Activated T-helper 17 cell treated with anti-CD3 and anti-CD28 coated beads, Interleukin-2, amount 50 U/mL, for 72 hours (primary cell): ENCODE data around the gene IL17RD. TPM values are rescaled to one million over a fixed set of nuclear protein-coding genes. Genes with fewer than 3 reads are reported as not detected.

ENCODE experiments used
- ATAC-seq: fragments of 150-1000 bp; cut with Tn5 transposase; replicated peaks from 2 replicates; pipeline ENCODE4 v1.10.0; 2021; ENCODE audit warnings: mild to moderate bottlenecking, moderate library complexity
- H3K27ac Mint-ChIP-seq: one replicate; pipeline ENCODE4 v1.8.0; 2022; ENCODE audit warnings: mixed read lengths
- H3K27me3 Mint-ChIP-seq: one replicate; pipeline ENCODE4 v1.8.0; 2022; ENCODE audit warnings: mixed read lengths
- H3K36me3 Mint-ChIP-seq: one replicate; pipeline ENCODE4 v1.8.0; 2022; ENCODE audit warnings: low read depth, mild to moderate bottlenecking, mixed read lengths
- H3K4me1 Mint-ChIP-seq: one replicate; pipeline ENCODE4 v1.8.0; 2022; ENCODE audit warnings: mixed read lengths
- H3K4me3 Mint-ChIP-seq: one replicate; pipeline ENCODE4 v1.8.0; 2022; ENCODE audit warnings: mild to moderate bottlenecking, mixed read lengths
- H3K9me3 Mint-ChIP-seq: one replicate; pipeline ENCODE4 v1.8.0; 2022; ENCODE audit warnings: mixed read lengths
- total RNA-seq, 2 donors: library from RNA; stranded (reverse); gene quantifications; one replicate each; pipeline ENCODE4 v1.2.3, GENCODE V29; 2022

The IL17RD gene
- total RNA-seq, 2 donors from 2014 or later, result 0.15 to 0.48 TPM

DNA sequence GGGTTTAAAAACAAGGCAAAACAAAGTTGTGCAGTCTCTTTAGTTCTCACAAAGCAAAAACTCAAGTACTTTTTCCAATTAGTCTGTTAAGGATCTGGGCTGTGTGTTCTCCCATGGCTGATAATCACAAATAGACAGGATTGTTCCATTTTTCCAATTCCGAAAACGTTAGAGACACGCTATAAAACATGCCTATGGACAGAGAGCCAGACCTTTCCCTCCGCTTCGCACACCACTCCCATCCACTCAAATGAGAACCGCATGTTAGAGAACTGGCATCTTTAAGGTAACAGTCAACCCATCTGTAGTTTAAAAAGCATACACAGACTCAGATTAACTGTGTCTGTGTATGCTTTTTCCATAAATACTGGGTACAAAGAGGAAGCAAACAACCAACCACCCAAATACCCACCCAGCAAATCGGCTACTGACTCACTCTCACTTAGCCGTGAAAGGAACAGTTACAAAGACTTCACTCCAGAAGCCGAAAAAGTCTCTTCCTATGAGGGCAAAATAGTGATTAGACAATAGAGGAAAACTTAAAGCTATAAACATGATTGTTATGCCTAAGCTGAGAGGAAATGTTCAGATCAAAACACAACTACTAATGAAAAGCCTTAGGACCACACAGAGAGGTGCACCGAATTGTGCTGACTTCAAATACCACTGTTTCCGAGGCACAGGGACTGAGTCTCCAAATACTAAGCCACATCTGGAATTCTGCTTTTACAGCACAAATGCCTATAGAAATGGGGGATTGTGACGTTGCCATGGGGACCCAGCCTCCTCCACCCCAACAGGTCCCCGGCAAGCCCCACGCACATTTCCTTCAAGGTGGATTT is 36.1 kb downstream of the IL17RD start:
- H3K27ac Mint-ChIP-seq, result no peak overlapping the region
- peaks cover 14% of the 10 kb centered on the region for H3K27me3 Mint-ChIP-seq
- H3K36me3 Mint-ChIP-seq, result no peaks in the 10 kb centered on the region
- no peak overlapping the region for H3K4me3 Mint-ChIP-seq
- no peak for ATAC-seq
- H3K4me1 Mint-ChIP-seq, result no peaks in the 10 kb centered on the region
- no peaks in the 10 kb centered on the region for H3K9me3 Mint-ChIP-seq

DNA sequence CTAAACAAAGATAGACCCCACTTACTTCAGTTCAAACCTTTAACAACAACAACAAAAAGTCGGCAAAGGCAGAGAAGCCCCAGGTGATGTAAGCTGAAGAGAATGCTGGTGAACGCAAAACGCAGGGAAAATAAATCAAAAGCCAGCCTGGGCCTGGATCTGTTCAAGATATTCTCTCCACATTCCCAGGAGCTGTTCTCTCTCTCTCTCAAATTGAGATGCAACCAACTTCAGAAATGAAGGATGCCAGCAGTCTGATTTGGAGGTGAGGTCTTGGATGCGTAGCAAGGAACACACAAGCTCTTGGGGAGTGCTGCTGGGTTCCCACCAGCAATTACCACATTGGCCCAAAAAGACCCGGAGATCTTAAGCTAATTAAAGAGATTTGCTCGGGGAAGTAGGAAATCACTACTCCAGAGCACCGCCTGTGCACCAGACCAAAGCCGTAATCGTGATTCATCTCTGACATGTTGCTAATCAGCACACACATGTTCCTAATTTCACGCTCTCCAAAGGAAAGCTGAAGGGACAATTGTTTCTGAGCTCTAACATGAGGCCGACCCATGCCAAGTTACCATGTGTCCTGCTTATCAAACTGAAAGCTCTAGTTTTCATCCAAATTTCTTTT is 37.1 kb downstream of the IL17RD start:
- no peaks in the 10 kb centered on the region for H3K4me1 Mint-ChIP-seq

DNA sequence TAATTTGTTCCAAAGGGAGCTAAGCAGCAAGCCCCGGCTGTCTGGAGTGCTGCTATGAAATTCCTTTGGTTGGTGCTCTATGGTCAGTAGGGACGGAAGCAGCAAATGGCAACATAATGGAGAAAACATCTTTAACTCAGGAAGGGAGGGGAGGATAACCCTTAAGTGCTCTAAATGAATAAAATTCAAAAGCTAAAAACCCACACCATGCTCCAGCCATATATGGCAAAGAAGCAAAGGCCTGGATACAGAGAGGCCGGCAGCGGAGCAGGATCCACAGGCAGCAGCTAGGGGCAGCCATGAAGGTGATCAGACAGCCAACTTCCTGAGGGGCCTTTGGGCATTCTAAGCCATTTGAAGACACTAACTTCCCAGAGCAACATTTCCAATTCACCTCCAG is 38.9 kb downstream of the IL17RD start:
- H3K27me3 Mint-ChIP-seq, result peaks cover 14% of the 10 kb centered on the region
- no peak overlapping the region for H3K4me3 Mint-ChIP-seq
- ATAC-seq, result no peak
- H3K4me1 Mint-ChIP-seq, result no peaks in the 10 kb centered on the region
- no peaks in the 10 kb centered on the region for H3K9me3 Mint-ChIP-seq
- no peak overlapping the region for H3K27ac Mint-ChIP-seq
- H3K36me3 Mint-ChIP-seq, result no peaks in the 10 kb centered on the region

More for the DNA sequence above, 37.1 kb downstream of the IL17RD start:
- no peak for ATAC-seq
- no peak overlapping the region for H3K4me3 Mint-ChIP-seq
- H3K9me3 Mint-ChIP-seq, result no peaks in the 10 kb centered on the region
- H3K27ac Mint-ChIP-seq, result no peak overlapping the region
- H3K36me3 Mint-ChIP-seq, result no peaks in the 10 kb centered on the region
- peaks cover 14% of the 10 kb centered on the region for H3K27me3 Mint-ChIP-seq

DNA sequence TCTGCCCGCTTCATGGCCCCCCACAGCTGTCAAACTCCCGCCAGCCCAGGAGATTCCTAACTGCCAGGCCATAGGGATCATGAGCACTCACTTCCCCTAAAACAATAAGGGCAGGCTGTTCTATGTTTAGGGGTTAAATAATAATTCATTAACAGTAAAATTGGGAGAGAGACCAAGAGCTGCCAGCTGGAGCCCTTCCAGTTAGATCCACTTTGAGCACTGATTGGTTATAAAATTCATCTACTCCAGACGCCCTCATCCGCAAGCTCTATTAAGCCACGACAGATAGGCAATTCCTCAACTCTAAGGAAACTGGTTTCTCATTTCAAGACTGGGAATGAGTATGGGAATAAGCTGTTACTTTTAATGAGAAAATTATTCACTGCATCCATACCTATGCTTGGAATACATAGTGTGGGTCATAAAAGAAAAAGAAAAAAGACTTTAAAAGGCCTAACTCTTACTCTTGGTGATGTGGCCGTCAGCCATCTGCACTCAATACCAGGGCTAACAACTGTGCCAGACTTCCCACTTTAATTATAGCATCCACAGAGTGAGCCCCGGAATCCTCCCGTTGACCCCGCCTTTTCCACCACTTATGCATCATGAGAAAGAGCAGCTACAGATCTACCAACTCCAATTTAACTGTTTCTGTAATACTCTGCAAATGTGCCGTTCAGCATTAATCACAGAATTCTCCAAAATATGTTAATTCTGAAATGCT is 44.5 kb downstream of the IL17RD start:
- H3K36me3 Mint-ChIP-seq, result no peaks in the 10 kb centered on the region
- no peaks in the 10 kb centered on the region for H3K4me1 Mint-ChIP-seq
- H3K27ac Mint-ChIP-seq, result no peak overlapping the region
- H3K4me3 Mint-ChIP-seq, result no peak overlapping the region
- ATAC-seq, result no peak
- no peaks in the 10 kb centered on the region for H3K27me3 Mint-ChIP-seq
- H3K9me3 Mint-ChIP-seq, result no peaks in the 10 kb centered on the region

DNA sequence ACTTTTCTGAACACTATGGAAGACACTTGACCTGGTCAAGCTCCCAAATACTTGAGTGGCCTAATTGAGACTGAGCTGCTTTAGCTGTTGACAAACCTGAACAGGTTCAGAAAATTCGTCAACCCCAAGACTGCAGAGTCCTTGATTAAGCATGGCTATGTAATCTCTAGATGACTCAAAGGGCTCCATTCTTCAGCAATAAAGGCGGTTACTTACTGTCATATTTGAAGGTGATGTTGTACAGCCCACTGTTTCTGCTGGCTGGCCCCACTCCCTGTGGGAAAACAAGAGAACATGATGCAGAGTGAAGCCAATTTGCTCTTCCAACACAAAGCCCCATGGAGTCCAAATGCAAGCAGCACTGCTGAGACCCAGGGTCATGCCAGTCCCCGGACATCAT is 45.1 kb downstream of the IL17RD start:
- ATAC-seq, result no peak
- Mint-ChIP-seq H3K27ac (no peak overlapping the region), H3K27me3 (peaks cover under 1% of the 10 kb centered on the region), H3K4me1 (no peaks in the 10 kb centered on the region), H3K4me3 (no peak overlapping the region), H3K36me3 (no peaks in the 10 kb centered on the region), H3K9me3 (no peaks in the 10 kb centered on the region)

DNA sequence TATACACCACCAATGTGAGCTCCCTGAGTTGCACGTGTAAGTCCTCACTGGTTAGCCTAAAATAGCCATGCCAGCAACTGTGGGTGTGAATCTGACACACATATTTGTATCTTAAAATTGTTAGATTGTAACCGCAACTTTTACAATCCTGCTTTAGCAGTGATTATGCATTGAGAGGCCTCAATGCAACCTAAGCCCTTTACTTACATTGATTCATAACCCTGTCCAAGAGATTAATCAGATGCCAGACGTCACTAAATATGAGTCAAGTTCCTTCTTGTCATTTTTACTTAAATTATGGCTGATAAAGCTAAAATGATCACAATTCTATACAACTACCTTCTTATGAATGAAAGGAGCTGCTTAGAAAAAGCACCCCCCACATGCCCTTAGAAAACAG is 46.9 kb downstream of the IL17RD start:
- no peak for ATAC-seq
- Mint-ChIP-seq H3K9me3 (no peaks in the 10 kb centered on the region), H3K27ac (no peak overlapping the region), H3K4me3 (no peak overlapping the region), H3K4me1 (no peaks in the 10 kb centered on the region), H3K36me3 (no peaks in the 10 kb centered on the region), H3K27me3 (peaks cover 3% of the 10 kb centered on the region)

DNA sequence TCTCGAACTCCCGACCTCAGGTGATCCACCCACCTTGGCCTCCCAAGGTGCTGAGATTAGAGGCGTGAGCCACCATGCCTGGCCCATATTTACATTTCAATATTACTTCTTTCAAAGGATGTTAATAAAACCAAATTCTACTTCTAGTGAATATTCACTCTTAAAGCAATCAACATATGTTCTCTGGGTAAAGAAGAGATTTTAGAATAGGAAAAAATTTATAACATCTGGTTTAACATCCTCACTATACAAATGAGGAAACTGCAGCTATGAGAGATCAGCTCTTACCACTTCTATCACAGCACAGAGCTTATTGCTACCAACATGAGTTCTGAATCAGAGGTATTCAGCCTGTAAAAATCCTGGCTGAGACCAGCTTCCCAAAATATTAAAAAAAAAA is 48.7 kb downstream of the IL17RD start:
- H3K36me3 Mint-ChIP-seq, result no peaks in the 10 kb centered on the region
- H3K4me3 Mint-ChIP-seq, result no peak overlapping the region
- no peaks in the 10 kb centered on the region for H3K4me1 Mint-ChIP-seq
- no peaks in the 10 kb centered on the region for H3K9me3 Mint-ChIP-seq
- peaks cover 3% of the 10 kb centered on the region for H3K27me3 Mint-ChIP-seq
- no peak for ATAC-seq
- H3K27ac Mint-ChIP-seq, result no peak overlapping the region

DNA sequence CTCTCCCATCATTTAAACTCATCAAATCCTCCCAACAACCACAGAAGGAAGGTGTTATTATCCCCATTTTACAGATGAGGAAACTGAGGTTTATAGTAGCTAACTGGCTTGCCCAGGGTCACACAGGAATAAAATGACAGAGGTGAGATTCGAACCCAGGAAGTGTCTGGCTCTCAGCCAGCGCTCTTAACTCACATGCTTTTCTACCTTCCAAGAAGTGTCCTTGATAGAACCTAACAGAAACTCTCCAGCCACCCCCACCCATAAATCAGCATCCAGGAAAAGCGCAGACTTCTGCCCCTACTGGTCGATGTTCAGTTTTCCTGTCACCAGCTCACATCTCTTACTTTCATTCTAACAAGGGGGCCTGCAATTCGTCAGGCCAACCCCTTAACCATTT is 52.9 kb downstream of the IL17RD start:
- no peaks in the 10 kb centered on the region for H3K36me3 Mint-ChIP-seq
- no peak for ATAC-seq
- no peak overlapping the region for H3K27ac Mint-ChIP-seq
- no peaks in the 10 kb centered on the region for H3K4me1 Mint-ChIP-seq
- H3K9me3 Mint-ChIP-seq, result no peaks in the 10 kb centered on the region
- peaks cover 8% of the 10 kb centered on the region for H3K27me3 Mint-ChIP-seq
- H3K4me3 Mint-ChIP-seq, result no peak overlapping the region

DNA sequence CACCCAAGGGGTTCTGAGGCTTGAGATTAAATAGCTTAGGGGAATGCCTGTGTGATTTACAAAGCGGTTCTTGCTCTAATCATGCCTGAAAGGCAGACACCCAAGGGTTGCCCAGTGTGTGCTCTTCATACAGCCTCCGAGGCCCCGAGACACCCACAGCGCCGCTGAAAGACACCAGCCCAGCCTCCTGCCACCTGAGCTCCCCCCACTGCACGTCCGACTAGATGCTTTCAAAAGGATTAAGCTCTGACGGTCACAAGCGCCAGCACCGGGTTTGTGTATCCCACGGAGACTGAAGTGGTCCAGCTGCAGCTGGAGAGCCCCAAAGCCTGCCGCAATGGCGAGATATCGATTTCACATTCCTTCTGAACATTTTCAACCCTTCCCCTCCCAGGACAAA is 54.4 kb downstream of the IL17RD start:
- Mint-ChIP-seq H3K4me3 (no peak overlapping the region), H3K27ac (no peak overlapping the region), H3K36me3 (no peaks in the 10 kb centered on the region), H3K4me1 (no peaks in the 10 kb centered on the region), H3K9me3 (no peaks in the 10 kb centered on the region), H3K27me3 (peaks cover 8% of the 10 kb centered on the region)
- no peak for ATAC-seq

DNA sequence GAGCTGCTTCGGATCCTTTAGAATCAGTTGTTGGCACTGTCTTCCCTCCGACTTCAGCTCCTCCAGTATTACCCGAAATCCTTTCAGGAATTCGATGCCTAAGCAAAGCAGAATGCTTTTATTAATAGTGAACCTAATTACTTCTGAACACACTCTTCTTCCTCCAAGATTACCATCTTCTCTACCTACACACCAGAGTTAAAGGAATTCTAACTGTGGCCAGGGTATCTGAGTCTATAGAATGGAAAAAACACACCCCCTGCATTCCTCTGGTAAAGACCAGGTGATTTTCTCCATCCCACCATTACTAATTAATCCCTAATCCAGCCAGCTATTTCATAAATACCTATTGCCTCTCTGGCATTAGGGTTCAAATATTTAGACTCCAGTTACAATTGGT is 54.9 kb downstream of the IL17RD start:
- Mint-ChIP-seq H3K36me3 (no peaks in the 10 kb centered on the region), H3K4me3 (no peak overlapping the region), H3K27ac (no peak overlapping the region), H3K4me1 (no peaks in the 10 kb centered on the region), H3K9me3 (no peaks in the 10 kb centered on the region), H3K27me3 (peaks cover 8% of the 10 kb centered on the region)
- ATAC-seq, result no peak

DNA sequence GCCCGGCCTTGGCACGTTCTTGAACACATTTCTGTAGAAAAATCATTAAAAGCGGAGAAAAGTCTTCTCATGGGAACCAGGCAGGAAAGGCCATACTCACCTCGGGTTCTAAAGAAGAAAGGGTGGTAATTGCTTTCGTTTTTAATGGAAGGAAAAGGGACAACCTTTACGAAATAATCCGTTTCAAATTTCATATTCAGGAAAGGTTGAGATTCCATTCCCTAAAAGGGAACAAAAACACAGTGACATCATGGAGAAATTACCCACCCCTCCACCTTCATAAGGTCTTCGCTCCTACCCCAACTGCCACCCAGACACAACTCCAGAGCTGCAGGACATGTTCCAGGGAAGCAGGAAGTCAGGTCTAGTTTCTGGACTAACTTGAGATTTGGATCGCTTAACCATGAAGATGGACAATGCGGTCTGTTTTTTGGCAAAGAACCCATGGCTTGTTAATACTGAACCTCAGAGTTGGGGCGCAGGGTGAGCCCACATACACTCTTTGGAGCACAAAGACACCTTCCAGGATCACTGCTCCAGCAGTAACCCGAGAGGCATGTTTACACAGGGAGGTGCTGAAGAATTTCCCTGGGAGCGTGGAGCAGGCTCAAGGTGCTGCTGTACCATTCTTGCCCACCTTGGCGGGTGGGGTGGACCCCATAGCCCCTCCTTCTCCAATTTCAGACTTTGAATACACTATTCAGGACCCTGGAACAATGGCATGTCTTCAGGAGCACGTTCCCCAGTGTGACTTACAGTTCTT is 55.5 kb downstream of the IL17RD start:
- Mint-ChIP-seq H3K9me3 (no peaks in the 10 kb centered on the region), H3K36me3 (no peaks in the 10 kb centered on the region), H3K27me3 (peaks cover 5% of the 10 kb centered on the region), H3K4me3 (no peak overlapping the region), H3K4me1 (no peaks in the 10 kb centered on the region), H3K27ac (no peak overlapping the region)
- no peak for ATAC-seq

DNA sequence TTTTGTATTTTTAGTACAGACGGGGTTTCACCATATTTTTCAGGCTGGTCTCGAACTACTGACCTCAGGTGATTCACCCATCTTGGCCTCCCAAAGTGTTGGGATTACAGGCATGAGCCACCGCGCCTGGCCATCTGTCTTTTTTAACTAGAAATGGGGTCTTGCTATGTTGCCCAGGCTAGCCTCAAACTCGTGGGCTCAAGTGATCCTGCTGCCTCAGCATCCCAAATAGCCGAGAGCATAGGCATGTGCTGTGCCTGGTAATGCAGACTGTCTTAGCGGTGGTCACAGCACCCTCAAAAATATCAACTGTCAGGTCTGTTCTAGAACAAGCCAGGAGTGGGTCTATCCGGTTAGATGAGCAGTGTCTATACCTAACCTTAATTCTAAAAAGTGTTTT is 56.5 kb downstream of the IL17RD start:
- no peak overlapping the region for H3K27ac Mint-ChIP-seq
- peaks cover 5% of the 10 kb centered on the region for H3K27me3 Mint-ChIP-seq
- H3K36me3 Mint-ChIP-seq, result no peaks in the 10 kb centered on the region
- no peak overlapping the region for H3K4me3 Mint-ChIP-seq
- H3K4me1 Mint-ChIP-seq, result no peaks in the 10 kb centered on the region
- ATAC-seq, result no peak
- H3K9me3 Mint-ChIP-seq, result no peaks in the 10 kb centered on the region

DNA sequence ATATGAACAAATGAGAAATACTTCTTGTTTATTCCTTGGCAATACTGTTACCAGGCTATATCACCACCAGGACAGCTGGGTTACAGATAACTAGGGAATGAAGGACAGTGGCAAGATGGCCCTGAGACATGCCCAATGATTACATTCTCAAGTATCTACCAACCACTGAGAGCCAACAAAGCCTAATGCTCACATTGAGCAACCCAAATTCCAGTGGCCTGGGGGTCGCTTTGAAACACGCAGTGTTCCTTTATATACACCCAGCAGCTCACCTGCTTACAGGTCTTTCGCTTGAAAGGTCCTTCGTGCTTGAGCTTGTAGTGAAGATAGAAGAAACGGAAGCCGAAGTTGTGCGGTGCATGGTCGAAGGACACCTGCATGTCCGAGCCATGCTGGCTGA is 59.6 kb downstream of the IL17RD start:
- H3K27ac Mint-ChIP-seq, result no peak overlapping the region
- no peaks in the 10 kb centered on the region for H3K9me3 Mint-ChIP-seq
- no peaks in the 10 kb centered on the region for H3K36me3 Mint-ChIP-seq
- ATAC-seq, result no peak
- no peak overlapping the region for H3K4me3 Mint-ChIP-seq
- peaks cover 5% of the 10 kb centered on the region for H3K27me3 Mint-ChIP-seq
- no peaks in the 10 kb centered on the region for H3K4me1 Mint-ChIP-seq

DNA sequence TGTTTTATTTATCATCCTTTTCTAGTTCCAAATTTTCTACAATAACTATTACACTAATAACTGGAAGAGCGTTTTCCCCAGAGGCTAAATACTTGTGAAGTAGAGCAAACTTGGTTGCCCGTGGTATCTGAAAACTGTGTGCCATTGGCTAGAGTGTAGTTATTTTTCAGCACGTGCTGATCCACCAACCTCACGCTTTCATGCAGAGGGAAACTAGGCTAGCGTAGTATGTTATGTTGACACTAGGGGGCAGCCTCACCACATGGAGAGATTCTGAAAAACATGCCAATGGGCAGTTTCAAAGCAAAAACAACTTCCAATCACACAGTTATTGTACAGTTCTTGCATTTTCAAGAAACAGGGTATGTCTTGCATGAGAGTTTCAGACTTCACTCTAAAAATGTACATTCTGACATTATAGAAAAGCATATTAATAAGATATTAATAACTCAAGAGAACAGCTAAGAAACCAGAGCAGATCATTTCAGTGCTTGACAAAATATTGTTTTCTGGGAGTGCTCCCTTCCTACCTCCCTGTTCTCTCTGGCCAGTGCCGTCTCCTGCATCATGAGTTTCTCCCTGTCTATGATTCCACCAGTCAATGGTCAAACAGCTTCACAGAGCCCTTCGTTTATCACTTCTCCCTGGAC is 65.0 kb downstream of the IL17RD start:
- Mint-ChIP-seq H3K4me1 (no peaks in the 10 kb centered on the region), H3K4me3 (no peak overlapping the region), H3K36me3 (no peaks in the 10 kb centered on the region), H3K9me3 (no peaks in the 10 kb centered on the region), H3K27ac (no peak overlapping the region), H3K27me3 (no peaks in the 10 kb centered on the region)
- ATAC-seq, result peak; percentile 69
